ENCODE data around the gene PTER.

Gene PTER

GRCh38 chr10:16518822-16519221 lies 82.0 kb downstream of the PTER start:
- peak; percentile 21 for TF ChIP-seq CTCF (IDR thresholded peaks at IDR 0.05; ENCODE audit: low read depth, low read length)
- no peak for DNase-seq (ENCODE audit: extremely low read depth, low read depth)

- no peak for TF ChIP-seq CTCF (IDR thresholded peaks at IDR 0.05; ENCODE audit: low read depth, low read length)
- DNase-seq (ENCODE audit: extremely low read depth, low read depth), result no peak
These were observed 82.6 kb downstream of the PTER start for GRCh38 chr10:16519250-16519907.

- no peak for DNase-seq (ENCODE audit: extremely low read depth, low read depth)
- TF ChIP-seq CTCF (IDR thresholded peaks at IDR 0.05; ENCODE audit: low read depth, low read length), result no peak
These were observed 83.4 kb downstream of the PTER start for GRCh38 chr10:16519908-16520861.

GRCh38 chr10:16520900-16521299 lies 84.1 kb downstream of the PTER start:
- peak; percentile 44 for TF ChIP-seq CTCF (IDR thresholded peaks at IDR 0.05; ENCODE audit: low read depth, low read length)

GRCh38 chr10:16521311-16522016 lies 84.7 kb downstream of the PTER start, which contains the start of gene C1QL3:
Gene C1QL3 (minus strand): TSS chr10:16521879. CDS start chr10:16521065, 814 bp downstream.
- TF ChIP-seq CTCF (IDR thresholded peaks at IDR 0.05; ENCODE audit: low read depth, low read length), result no peak
- no peak for DNase-seq (ENCODE audit: extremely low read depth, low read depth)

More at GRCh38 chr10:16520900-16521299, 84.1 kb downstream of the PTER start:
- DNase-seq (ENCODE audit: extremely low read depth, low read depth), result no peak

- no peak for TF ChIP-seq CTCF (IDR thresholded peaks at IDR 0.05; ENCODE audit: low read depth, low read length)
- DNase-seq (ENCODE audit: extremely low read depth, low read depth), result no peak
These were observed 90.6 kb downstream of the PTER start for GRCh38 chr10:16527452-16527851.

Measured in AG09319 (cell line).